AG04450 (cell line): Measurements from ENCODE around the gene CTBP2. TPM values are rescaled to one million over a fixed set of nuclear protein-coding genes. Genes with fewer than 3 reads are reported as not detected.

Experiments used
- CTCF ChIA-PET: fragments of 300-600, 350-600 bp; formaldehyde crosslinking; extraction: SDS; loops from one replicate; lab custom pipeline; 2022; ENCODE audit warnings: antibody characterized with exemption, inconsistent platforms; lab: Charles Lee
- POLR2A ChIA-PET: fragments of 350-600 bp; formaldehyde crosslinking; extraction: SDS; loops from one replicate; lab custom pipeline; 2021; ENCODE audit warnings: antibody characterized with exemption, inconsistent platforms; lab: Yijun Ruan, JAX
- DNase-seq: peaks from one replicate; pipeline ENCODE4 v3.0.0-alpha.2; 2011; ENCODE audit warnings: low read depth, low spot score
- H3K27ac ChIP-seq: one replicate; pipeline ENCODE4 v1.5.1; 2012; ENCODE audit warnings: low read depth, low read length, control low read depth
- H3K27me3 ChIP-seq: one replicate; pipeline ENCODE4 v1.6.0; 2012; ENCODE audit warnings: low read length; ENCODE audit not compliant: control insufficient read depth, insufficient read depth
- H3K4me3 ChIP-seq: 2 replicates; pipeline ENCODE4 v1.5.1; 2011; ENCODE audit warnings: mild to moderate bottlenecking, low read depth, low read length, control low read depth
- H3K9me3 ChIP-seq: 2 replicates; pipeline ENCODE4 v1.5.1; 2012; ENCODE audit warnings: low read length; ENCODE audit not compliant: control insufficient read depth, insufficient read depth
- CTCF ChIP-seq: IDR thresholded peaks from 2 replicates; pipeline ENCODE4 v1.5.1; 2011; ENCODE audit warnings: low read depth, low read length, control low read depth, inconsistent platforms
- polyA plus RNA-seq: library from polyadenylated mRNA; depleted of rRNA; stranded (reverse); fragments of >200 nt; gene quantifications from 2 replicates; pipeline ENCODE4 v1.2.3, GENCODE V29; 2011

Gene CTBP2
- polyA plus RNA-seq, 1 experiment = 52.5 TPM

GRCh38 chr10:125200396-125200795, 40.0 kb upstream of the CTBP2 start:
- Histone ChIP-seq H3K9me3 (no peaks in the 10 kb centered on the region), H3K4me3 (no peak overlapping the region), H3K27me3 (peaks cover 5% of the 10 kb centered on the region), H3K27ac (no peak overlapping the region)
- DNase-seq = no peak
- POLR2A ChIA-PET = no interaction called here
- CTCF ChIA-PET = no interaction called here
- TF ChIP-seq CTCF = no peak

- ChIA-PET CTCF (no interaction called here), POLR2A (no interaction called here)
- H3K4me3 ChIP-seq = no peak overlapping the region
- peaks cover 5% of the 10 kb centered on the region for H3K27me3 ChIP-seq
- no peak for TF ChIP-seq CTCF
- no peak overlapping the region for H3K27ac ChIP-seq
- H3K9me3 ChIP-seq = no peaks in the 10 kb centered on the region
- no peak for DNase-seq
Measured at GRCh38 chr10:125199270-125199669, 38.9 kb upstream of the CTBP2 start.

DNA sequence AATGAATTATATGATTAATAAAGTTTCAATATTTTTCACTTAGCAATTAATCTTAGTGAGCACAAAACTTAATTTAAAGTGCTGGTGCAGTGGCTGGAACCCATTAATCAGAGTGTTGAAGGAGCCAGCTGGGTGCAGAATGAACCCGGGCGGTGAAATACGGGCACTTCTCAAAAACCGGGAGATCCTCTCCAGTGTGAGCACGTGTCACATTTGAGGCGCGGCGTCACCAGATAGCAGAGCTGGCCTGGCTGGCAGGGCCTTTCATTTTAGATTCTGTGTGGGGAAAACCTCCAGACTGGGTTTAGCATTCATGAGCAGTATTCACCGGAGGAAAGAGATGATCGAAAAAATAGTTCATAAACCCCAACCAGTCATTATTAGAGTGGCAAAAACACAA, 34.5 kb upstream of the CTBP2 start:
- POLR2A ChIA-PET = no interaction called here
- Histone ChIP-seq H3K27ac (no peak overlapping the region), H3K4me3 (no peak overlapping the region), H3K27me3 (peaks cover 7% of the 10 kb centered on the region), H3K9me3 (no peaks in the 10 kb centered on the region; the same call in 1 of the 2 replicates)
- DNase-seq = no peak
- TF ChIP-seq CTCF = no peak
- CTCF ChIA-PET = no interaction called here

DNA sequence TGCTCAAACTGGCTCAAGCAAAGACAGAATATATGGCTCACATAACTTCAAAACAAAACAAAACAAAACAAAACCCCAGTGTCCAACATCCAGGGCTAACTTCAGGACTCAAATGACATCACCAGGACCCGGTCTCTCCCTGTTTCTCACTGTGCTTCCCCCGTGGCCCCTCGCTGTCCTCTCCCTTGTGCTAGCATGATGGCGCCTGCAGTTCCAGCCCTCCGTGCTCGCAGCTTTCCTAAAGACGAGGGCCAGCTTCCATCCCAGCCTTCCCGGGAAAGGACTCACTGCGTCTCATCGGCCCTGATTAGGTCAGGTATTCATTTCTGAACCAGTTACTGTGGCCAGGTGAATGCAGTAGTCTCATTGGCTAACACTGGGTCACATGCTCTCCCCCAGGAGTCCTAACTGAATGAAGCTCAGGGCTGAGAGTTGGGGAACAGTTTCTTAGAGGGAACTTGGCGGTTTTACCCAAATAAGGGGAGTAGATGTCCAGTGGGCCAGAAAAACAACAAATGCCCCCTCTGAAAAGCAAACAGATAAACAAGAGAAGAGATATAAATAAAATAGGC, 33.0 kb upstream of the CTBP2 start:
- no peak for DNase-seq
- TF ChIP-seq CTCF = no peak
- Histone ChIP-seq H3K9me3 (no peaks in the 10 kb centered on the region; the same call in 1 of the 2 replicates), H3K4me3 (no peak overlapping the region), H3K27ac (no peak overlapping the region), H3K27me3 (peaks cover 6% of the 10 kb centered on the region)
- CTCF ChIA-PET = no interaction called here
- POLR2A ChIA-PET = interaction anchor here (0.5 kb wide), 1 partner anchor 152 kb away, joined by 7 read pairs; no protein-coding TSS in a partner anchor

GRCh38 chr10:125192620-125193019, 32.3 kb upstream of the CTBP2 start:
- ChIA-PET POLR2A (no interaction called here), CTCF (no interaction called here)
- no peak for TF ChIP-seq CTCF
- Histone ChIP-seq H3K27ac (no peak overlapping the region), H3K4me3 (no peak overlapping the region), H3K9me3 (no peaks in the 10 kb centered on the region; the same call in 1 of the 2 replicates), H3K27me3 (peaks cover 6% of the 10 kb centered on the region)
- no peak for DNase-seq
